SKM-1 (cell line): Measurements from ENCODE around the gene ZNF438.
A peak's percentile ranks its signal among the peaks of the same experiment; 100 is the strongest.

Experiments used
- DNase-seq: peaks from one replicate; lab custom pipeline; 2025; ENCODE audit not compliant: unreplicated experiment; lab: John Stamatoyannopoulos, UW

ZNF438 gene

DNA sequence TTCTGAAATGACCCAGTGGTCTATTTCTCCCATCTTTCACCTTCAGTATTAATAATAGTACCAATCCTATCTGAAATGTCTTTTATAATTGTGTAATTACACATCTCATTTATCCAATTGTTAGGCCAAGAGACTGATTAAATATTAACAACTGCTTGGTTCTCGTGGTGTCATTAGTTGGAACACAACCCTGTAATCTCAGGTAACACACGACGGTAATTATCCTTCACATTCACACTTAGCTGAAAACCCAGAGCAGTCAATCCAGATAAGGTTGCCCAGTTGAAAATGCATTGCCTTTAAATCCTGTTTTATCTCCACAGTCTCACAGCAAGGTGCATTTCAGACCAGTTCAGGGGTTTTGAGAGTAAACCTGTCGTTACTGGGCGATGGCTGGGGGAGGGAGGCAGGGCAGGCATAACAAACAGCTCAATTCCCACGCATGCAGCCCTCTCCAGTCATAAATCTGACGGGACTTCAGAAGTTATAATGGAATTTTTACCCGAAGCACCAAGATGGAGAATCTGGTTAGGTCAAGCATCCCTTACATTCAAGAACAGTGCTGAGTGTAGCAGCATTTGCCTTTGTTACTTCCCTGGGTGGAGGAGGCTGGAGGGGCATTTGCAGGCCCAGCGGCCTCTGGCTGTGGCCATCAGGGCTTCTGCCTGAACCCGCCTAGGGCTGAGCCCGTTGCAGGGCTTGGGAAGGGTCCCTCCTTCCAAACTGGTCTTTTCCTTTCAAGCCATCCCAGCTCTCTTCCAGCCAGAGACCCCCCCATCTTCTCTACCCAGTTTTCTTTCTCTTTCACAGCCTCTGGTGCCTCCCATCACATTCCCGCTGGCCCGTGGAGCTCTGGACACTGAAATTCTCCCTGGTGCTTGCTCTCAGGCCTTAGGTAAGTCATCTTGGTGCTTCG, 201.1 kb downstream of the ZNF438 start:
- DNase-seq = no peak

DNA sequence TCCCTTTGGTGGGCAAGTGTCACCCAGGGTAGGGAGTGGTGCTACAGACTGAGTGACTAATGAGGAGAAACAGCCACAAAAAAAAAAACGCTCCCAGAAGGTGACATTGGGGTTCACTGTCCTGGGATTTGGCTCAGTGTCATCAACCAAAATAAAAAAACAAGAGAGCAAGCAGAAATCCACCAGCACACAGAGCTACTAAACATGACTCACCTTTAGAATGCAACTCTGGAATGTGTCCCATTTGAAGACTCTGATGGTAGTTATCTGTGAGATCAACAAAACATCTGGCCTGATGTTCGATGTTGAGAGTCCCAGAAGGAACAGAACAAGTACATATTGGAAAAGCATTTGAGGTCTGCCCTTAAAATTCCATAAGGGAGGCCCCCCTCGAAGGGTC, 201.8 kb downstream of the ZNF438 start:
- no peak for DNase-seq

DNA sequence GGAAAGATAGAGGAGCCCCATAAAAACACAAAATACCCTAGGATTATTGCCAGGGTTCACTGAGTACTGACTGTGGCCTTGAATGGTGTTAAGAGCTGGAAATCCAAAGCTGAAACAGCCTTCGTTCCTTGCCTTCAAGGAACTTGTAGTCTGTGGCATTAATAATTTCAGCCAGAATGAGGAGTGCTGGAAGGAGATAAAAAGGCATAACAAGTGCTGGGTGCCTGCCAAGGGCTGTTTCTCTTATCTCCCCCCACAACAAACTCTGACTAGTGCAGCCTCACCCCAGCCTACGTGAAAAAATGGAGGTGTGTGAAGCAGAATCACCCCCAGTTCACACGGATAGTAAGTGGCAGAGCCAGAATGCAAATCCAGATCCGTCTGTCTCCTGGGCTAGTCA, 203.0 kb downstream of the ZNF438 start:
- no peak for DNase-seq

DNA sequence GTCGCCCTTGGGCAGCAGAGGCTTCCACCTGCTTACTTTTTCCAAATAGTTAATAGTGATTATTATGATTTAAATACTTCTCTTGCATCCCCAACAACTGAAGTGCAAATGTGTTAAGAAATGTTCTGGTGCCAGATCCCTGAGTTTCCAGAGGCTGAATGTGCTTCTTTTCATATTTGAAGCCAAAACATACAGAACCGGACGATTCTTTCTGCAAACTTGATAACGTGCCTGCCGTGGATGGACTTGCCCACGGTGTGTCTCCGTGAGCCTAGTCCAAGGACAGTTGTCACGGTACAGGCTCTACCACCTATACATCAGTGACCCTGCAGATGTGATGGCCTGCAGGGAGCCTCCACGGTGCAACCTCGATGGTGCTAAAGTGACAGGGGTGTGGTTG, 203.5 kb downstream of the ZNF438 start:
- DNase-seq = no peak

DNA sequence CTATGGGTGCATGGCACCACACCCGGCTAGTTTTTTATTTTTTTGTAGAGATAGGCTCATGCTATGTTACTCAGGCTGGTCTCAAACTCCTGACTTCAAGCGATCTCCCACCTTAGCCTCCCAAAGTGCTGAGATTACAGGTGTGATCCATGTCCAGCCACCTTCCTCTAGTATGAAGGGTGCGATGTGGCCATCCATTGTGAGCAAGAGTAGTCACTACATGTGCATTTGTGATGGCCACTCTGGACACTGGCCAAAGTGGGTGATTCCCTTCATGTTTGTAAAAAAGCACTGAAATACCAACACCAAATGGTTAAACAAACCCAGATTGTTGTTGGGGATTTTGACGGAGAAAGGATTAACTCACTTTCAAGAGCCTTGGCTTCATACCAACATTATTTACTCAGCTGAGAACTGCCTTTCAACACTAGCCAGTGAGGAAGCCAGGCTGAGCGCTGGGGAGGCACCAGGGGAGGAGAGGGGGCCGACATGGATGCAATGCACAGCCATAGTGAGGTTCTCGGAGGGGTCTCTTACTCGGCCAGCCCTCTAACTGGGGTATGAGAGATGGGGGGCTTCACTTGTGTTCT, 204.0 kb downstream of the ZNF438 start:
- DNase-seq = no peak

DNA sequence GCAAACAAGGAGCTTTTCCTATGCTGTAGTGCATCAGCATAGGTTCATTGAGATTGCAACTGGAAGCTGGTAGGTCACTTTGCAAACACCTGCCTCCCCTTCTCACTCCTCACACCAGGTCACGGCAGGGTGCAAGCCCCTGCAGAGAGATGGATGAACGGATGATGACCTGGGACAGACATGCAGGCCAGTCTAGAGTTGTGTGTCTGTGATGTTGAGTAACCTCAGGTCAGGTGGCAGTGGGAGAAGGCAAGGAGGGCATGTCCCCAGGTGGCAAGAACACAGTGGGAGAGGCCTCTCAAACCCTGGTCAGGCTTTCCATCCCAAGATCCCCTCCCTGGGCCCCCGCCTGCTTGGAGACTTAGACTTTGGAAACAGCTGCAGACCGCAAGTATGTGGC, 205.0 kb downstream of the ZNF438 start:
- DNase-seq = no peak

DNA sequence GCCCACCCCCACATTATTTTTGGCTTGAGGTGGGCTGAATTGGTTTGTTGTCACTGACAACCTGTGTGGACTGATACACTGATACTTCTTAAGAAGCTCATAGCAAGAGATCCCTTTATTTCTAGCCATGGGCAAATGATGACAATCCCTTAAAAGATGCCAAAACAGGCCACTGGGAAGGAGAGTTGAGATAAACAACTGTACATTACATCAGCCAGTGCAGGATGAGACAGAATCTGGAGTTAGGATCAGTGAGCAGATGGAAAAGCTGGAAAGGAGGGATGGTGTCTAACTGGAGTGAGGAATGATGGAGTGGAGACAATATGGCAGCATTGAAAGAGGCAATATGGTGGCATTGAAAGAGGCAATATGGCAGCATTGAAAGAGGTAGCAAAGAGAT, 206.2 kb downstream of the ZNF438 start:
- no peak for DNase-seq

DNA sequence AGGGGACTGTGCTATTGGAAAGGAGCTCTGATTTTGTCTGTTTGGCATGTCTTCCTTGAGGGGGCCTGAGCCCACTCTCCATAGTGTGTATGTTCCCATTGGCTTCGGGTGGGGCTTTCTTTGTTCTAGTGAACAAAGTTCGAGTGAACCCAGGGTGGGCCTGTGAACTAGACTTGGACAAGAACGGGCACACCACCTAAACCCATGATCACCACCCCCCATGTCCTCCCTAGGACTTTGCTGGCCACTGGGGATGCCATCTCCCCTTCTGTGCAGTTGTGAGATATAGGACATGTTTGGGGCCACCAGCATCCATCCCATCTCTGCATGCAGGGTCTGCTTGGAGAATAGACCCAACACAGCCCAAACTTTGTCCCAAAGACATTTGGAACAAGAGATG, 206.6 kb downstream of the ZNF438 start:
- no peak for DNase-seq

DNA sequence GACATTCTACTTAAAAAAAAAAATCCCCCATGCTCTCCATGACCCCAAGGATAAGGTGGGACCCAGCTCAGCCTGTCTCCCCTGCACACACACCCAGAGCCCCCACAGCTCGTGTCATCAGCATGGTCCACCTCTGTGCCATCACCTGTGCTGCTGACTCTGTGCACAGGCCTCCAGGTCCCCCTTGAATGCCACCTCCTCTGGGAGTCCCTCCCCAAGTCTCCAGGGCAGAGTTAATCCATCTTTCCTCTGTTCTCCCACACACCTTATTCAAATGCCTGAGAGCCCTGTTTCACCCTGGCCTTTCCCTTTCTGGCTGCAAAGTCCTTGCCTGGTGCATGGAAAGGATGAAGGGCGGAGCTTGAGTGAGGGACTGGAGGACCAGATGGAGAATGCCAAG, 208.0 kb downstream of the ZNF438 start:
- DNase-seq = no peak

DNA sequence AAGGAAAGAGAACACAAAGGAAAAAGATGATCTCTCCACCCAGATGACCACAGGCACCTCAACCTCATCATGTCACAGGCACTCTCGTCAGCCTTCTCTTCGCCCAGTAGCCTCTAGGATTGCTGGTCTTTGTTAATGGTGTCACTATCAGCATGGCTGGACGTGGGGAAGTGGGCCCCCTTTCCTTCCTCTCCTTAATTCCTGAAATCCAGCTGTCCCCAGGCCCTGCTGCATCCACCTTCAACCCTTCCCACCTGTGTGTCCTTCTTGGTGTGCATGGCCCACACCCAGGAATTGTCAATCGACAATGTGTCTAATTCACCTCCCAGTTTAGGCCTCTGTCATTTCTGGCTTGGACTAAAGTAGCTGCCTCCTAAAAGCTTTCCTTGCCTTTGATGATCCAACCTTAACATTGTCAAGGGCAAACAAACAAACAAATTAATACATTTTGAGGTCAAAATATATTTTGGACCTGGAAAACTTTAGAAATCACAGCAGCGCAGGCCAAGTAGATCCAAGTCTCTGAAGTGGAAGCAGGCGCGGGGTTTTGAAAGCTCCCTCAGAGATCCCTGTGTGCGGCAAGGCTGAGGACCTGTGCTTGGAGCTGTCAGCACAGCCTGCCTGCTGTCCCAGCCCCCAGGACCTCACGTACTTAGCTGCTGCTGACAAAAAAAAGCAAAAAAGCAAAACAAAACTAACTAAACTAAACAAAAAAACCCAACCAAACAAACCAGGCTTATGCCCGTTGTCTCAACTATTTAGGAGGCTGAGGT, 208.8 kb downstream of the ZNF438 start:
- DNase-seq = no peak

DNA sequence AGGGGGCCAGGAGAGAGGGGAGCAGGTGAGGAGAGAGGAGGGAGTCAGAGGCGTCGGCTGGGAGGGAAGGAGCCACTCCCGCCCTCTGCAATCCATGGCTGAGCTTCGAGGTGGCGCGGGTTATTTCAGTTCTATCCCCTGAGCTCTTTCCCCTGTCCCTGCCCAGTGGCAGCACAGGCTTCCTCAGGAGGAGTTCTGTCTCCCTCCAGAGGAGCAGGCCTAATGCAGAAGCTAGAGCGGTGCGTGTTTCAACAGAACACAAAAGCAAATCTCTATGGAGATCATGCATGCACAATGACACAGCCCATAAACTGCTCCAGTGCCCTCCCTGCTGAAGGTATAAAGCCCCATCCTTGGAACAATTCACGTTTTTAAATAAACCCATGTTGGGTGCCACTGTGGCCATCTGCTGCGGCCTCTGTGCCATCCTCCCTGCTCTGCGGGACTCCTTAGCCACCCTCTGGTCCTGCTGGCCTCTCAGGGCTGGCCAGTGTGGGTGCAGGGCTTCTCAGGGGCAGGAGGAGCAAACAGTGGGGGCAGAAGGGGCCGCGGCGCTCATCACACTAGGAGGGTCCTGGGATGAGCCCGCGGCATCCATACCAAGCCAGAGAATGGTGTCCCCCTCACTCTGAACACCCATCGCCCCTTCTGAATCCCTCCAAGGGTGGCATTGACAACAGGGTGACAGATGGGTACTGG, 209.5 kb downstream of the ZNF438 start:
- DNase-seq = no peak

DNA sequence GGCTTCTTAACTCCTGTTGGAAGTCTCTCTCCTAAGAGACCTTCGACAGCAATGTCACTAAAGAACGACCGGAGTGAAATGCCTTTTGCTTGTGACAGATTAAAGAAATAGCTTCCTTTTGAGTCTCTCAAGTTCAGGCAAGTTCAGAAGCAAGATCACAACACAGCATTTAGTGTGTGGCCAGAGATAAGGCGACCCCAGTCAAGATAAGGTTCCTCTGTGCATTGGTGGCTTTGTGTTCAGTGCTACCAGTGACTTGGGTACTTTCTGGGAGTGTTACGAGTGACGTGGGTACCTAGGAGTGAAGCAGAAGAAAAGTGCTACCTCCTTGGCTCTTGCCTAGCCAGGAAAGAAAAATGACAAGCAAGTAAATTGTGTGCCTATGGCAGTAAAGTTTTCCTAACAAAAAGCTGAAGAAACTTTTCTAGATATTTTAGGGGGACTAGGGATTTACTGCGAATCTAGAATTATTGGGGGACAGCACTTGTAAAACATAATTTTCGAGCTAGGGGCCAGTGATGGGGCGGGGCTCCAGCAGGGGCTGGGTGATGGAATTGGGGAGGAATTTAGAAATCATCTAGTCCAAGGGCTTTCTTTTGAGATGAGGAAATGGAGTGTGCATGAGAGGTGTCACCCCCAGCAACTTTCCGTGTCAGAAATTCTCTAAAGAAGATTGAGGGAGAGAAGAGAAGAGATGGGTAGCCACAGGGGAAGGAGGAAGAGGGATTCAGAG, 210.2 kb downstream of the ZNF438 start:
- DNase-seq = no peak

DNA sequence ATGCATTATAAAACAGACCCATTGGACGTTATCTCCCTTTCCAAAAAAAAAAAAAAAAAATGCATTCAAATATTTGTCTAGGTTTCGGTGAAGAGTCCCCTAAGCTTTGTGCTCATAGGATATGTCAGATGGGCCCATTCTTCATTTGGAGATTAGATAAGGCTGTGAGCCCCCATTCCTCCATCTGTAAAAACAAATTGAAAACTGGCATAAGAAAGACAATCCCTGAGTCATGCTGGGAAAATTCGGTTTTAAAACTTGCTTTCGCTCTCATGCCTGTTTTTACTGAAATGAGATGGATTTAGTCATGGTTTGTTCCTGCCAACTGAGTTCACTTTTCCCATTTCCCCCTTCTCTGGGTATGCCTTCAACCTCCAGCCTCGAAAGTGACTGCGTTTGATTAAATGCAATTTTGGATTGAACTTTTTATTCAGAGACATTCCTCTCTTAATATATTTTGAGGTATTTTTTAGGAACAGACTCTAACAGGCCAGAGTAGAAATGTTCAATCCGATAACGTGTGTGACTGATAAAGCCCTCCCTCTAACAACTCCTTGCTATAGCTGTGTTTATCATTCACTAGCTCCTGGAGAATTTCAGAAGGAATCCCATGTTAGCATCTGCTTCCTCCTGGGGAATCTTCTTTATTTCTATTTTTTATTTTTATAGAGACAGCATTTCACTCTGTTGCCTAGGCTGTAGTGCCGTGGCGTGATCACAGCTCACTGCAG, 211.2 kb downstream of the ZNF438 start:
- DNase-seq = no peak

DNA sequence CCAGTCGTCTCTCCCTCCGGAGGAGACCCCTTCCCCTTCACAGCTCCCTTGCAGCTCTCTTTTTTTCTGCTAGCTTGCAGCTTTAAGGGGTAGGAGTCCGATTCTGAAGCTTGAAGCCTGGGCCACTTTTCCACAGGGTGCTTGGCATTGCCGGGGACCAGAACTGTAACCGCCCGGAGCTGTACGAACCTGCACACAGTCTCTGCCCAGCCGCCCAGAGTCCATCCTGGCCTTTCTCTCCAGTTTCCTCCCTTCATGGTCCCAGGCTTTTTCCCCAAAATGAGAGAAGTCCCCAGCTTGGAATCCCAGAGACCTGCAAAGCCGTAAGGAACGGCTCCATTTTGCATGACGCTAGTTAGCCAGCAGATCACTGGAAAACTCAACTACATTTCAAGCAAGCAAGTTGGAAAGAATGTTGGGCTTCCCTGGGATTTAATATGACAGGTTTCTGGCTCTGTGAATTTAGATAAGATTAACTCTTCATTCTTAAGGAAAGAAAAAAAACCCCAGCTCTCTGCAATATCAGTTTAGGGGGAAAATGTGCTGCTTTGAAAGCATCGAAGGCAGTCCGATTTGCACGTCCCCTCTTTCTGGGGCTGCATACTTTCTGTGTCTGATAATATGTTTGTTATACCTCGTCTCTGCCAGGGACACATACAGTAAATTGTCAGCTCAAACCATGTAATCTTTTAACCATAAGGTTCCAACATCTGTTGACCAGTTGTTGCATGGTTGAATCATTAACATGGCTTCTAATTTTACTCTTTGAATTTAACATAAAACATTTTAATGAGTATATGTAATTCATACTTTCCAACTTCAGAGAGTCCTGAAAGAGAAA, 212.1 kb downstream of the ZNF438 start:
- DNase-seq = no peak

DNA sequence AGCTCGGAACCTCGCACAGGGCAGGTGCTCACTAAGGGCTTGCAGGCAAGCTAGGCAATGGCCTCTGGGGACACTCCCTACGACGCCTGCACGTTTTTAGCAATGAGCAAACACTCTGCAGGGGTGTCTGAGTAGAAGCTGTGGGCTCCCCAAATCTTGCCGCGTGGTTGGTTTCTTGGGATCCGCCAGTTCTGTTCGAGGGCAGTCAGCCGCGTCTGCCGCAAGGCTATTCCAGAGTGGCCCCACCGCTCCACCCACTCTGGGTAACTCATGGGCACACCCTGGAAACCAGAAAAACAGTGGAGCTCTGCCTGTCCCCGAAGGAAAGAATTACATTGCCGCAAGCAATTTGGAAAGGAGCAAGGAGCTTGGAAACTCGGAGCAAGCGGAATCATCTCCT, 212.8 kb downstream of the ZNF438 start:
- DNase-seq = no peak

DNA sequence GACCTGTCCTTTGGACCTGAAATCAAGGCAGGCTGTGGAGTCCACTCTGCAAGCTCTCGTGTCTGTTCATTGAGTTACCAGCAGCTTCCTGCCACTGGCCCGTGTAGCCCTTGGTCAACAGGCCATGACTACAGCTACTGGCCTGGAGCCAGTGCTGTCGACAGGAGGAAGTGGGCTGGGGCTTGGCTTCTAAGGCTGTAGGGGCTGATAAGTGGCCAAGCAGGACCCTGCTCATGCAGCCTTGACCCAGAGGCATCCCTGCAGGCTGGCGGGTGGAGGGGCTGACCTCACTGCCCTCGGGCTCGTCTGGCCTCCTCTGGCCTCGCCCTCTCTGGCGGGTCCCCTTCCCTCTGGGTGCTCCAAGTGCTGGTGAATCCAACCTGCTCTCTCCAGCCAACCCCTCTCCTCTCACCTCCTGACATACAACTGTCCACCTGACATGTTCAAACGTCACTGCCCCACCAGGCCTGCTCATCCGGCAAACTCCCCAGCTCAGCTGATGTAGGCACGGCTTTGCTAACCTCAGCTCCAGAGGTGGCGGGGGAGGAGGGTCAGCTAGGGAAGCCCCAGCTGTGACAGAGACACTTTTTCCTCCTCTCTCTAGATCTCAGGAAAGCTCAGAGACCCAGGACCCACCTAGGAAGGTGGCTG, 213.5 kb downstream of the ZNF438 start:
- DNase-seq = peak; percentile 30

DNA sequence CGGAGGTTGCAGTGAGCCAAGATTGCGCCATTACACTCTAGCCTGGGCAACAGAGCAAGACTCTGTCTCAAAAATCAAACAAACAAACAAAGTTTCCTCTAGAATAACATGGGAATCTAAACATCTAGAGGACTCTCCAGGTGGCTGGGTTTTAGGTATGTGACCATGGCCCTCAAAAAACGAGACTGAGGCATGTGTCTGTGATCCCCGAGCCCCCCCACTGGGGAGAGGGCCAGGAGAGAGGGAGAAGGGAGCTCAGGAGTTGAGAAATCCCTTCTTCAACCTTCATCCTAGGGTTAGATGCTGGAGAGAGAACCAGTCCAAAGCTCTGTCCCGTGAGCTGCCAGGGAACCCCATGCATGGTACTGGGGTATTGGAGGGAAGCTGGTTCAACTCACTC, 214.1 kb downstream of the ZNF438 start:
- DNase-seq = no peak

DNA sequence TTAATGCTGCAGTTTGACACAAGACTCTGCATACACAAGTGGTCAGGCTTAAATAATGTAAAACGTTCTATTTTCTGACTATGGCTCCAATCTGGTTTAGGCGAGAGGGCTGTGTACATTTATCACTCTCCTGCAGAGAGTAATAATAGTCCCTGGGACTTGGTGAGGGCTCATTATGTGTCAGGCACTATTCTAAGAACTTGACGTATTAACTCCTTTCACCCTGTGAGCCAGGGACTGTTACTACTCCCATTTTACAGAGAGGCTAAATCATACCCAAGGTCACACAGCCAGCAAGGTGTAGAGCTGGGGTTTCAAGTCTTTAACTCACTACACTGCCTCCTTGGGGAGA, 214.9 kb downstream of the ZNF438 start:
- DNase-seq = no peak
